GM12865 (cell line): Measurements from ENCODE around the gene VWA3A.
A peak's percentile ranks its signal among the peaks of the same experiment; 100 is the strongest.

ENCODE experiments used
- DNase-seq: peaks from one replicate; pipeline ENCODE4 v3.0.0; 2010; ENCODE audit warnings: low read depth
- H3K4me3 ChIP-seq: 2 replicates; pipeline ENCODE4 v1.5.1; 2011; ENCODE audit warnings: mild to moderate bottlenecking, low read depth, low read length, control low read depth
- CTCF ChIP-seq: IDR thresholded peaks from 2 replicates; pipeline ENCODE4 v1.5.1; 2011; ENCODE audit warnings: low read length, control low read depth, low read depth, inconsistent platforms; ENCODE audit not compliant: insufficient read depth; ENCODE audit errors: missing control alignments

VWA3A gene

GRCh38 chr16:22183901-22184614 is 91.7 kb downstream of the VWA3A start:
- no peak overlapping the region for H3K4me3 ChIP-seq
- TF ChIP-seq CTCF = peak; percentile 54
- DNase-seq = peak; percentile 46

GRCh38 chr16:22184615-22184968 is 92.3 kb downstream of the VWA3A start:
- peak; percentile 31 for DNase-seq
- TF ChIP-seq CTCF = no peak
- H3K4me3 ChIP-seq = no peak overlapping the region

DNA sequence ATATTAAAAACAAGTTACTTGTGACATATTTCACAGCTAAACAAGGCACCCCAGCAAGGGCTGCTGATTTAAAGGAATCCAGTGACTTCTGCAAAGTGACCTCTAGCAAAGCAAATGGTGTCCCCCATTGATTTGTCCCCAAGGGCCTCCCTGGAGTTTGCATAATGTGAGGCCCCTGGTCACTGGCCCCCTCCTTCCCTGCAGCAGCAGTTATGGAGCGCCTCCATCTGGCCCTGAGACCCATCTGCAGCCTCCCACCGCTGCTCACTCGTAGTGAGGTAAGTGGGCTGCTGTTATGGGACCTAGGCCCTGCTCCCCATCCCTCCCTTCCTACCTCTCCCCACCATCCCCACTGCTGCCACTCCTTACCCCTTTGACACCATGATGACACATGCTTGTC is 94.2 kb downstream of the VWA3A start:
- DNase-seq = no peak
- H3K4me3 ChIP-seq = no peak overlapping the region
- TF ChIP-seq CTCF = peak; percentile 19

DNA sequence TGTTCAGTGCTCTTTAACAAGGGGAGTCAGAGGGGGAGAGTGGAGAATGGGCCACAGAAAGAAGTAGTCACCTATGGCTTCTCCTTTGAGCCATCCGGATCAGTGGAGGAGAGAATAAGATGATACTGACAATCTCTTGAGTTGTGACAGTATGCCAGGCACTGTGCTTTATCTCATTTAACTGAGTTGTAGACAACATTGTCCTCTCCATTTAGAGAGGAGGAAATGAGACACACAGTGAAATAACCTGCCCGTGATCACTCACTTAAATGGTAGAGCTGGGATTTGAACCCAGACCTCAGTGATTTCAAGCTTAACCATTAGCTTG is 95.9 kb downstream of the VWA3A start:
- no peak for DNase-seq
- H3K4me3 ChIP-seq = no peak overlapping the region
- no peak for TF ChIP-seq CTCF

DNA sequence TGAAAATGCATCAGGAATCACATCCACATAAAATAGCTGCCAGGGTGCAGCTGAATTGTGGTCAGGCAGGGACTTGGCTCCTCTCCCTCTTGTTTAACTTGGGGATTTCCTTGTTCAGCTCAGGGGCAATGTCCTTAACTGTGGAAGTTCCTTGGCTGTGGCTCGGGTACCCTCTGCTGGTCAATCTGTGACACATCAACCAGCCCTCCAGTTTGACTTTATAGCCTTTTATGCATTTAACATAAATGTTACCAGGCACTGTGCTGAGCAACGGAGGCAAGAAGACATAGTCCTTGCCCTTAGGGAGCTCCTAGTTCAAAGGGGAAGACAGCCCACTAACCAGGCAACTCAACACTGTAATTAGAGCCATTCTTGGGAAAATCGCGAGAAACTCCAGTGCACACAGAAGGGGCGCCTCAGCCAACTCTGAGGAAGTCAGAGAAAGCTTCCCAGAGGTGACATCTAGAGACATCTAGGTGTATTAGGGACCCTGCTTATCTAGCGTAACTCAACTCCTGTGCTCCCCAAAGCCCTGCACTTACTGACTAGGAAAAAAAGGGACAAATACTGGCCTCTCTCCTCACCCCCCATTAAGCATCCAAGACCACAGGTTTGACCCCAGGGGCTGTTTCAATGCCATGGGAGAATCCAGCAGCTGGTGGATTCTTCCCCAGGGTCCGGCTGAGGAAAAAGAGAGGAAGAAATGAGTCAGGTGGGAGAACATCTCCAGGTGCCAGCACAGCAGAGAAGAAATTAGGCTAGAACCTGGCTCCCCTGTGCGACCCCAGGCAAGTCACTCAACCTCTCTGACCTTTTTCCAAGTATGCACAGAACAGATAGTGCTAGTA is 96.5 kb downstream of the VWA3A start:
- peak; percentile 77 for TF ChIP-seq CTCF
- peak overlapping the region; percentile 64 for H3K4me3 ChIP-seq
- DNase-seq = peak; percentile 87

DNA sequence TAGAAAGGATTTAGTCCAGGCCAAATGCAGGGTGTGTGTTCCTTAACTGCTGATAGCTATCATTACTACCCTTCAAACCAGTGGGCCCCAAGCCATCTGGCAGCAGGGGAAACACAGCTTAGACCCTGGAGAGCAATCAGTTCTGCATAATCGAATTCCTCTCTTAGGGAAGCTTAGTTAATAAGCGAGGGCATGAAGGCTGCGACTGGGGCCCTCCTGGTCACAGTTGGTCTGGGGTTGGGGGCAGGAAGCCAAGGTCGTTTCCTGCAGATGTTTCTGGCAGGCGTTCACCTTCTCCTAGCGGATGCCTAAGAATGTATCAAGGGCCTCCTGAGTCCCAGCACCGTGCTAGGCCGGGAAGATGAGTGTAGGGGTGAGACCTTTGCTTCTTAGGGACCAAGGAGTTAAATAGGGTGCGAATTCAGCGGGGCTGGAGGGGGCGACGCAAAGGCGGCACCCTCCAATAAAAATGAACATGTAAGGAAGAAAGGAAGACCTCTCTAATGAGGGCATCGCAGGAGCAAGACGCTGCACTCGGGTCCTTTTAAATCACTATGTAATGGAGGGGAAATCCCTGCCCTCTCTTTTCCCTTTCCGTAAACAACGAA is 97.2 kb downstream of the VWA3A start:
- peak; percentile 53 for DNase-seq
- H3K4me3 ChIP-seq = peak overlapping the region; percentile 64
- TF ChIP-seq CTCF = no peak
